Ishikawa (cell line): Measurements from ENCODE around the gene CD3E.

Experiments used
- CEBPB ChIP-seq: IDR thresholded peaks from 2 replicates; pipeline ENCODE4 v1.6.1; 2012
- CREB1 ChIP-seq: IDR thresholded peaks from 2 replicates; pipeline ENCODE4 v1.6.1; 2012; ENCODE audit warnings: low read depth
- EGR1 ChIP-seq: IDR thresholded peaks from 2 replicates; pipeline ENCODE4 v1.6.1; 2012
- EP300 ChIP-seq: IDR thresholded peaks from 2 replicates; pipeline ENCODE4 v1.6.1; 2012; ENCODE audit warnings: borderline replicate concordance
- FOXM1 ChIP-seq: IDR thresholded peaks from 2 replicates; pipeline ENCODE4 v1.6.1; 2012; ENCODE audit warnings: low read depth, borderline replicate concordance
- NFIC ChIP-seq: IDR thresholded peaks from 2 replicates; pipeline ENCODE4 v1.6.1; 2012
- RAD21 ChIP-seq: IDR thresholded peaks from 2 replicates; pipeline ENCODE4 v1.6.1; 2012; ENCODE audit warnings: low read depth
- REST ChIP-seq: IDR thresholded peaks from 2 replicates; pipeline ENCODE4 v1.6.1; 2012; ENCODE audit warnings: low read depth, mild to moderate bottlenecking
- TAF1 ChIP-seq: IDR thresholded peaks from 2 replicates; pipeline ENCODE4 v1.6.1; 2012; ENCODE audit warnings: low read depth, mild to moderate bottlenecking
- TCF12 ChIP-seq: IDR thresholded peaks from 2 replicates; pipeline ENCODE4 v1.6.1; 2012; ENCODE audit warnings: low read depth
- TEAD4 ChIP-seq: IDR thresholded peaks from 2 replicates; pipeline ENCODE4 v1.6.1; 2012
- YY1 ChIP-seq: IDR thresholded peaks from 2 replicates; pipeline ENCODE4 v1.6.1; 2012; ENCODE audit warnings: low read depth
- ZBTB7A ChIP-seq: IDR thresholded peaks from 2 replicates; pipeline ENCODE4 v1.6.1; 2012; ENCODE audit warnings: low read depth
- TF ChIP-seq, protein P1 (sequence below): IDR thresholded peaks from 2 replicates; pipeline ENCODE4 v1.6.1; 2012
- TF ChIP-seq, protein P2 (sequence below): IDR thresholded peaks from 2 replicates; pipeline ENCODE4 v1.6.1; 2012

Gene CD3E

GRCh38 chr11:118283756-118284350, 20.7 kb upstream of the CD3E start:
- TF ChIP-seq, protein P1, sequence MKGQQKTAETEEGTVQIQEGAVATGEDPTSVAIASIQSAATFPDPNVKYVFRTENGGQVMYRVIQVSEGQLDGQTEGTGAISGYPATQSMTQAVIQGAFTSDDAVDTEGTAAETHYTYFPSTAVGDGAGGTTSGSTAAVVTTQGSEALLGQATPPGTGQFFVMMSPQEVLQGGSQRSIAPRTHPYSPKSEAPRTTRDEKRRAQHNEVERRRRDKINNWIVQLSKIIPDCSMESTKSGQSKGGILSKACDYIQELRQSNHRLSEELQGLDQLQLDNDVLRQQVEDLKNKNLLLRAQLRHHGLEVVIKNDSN = no peak

- TF ChIP-seq NFIC = no peak
- TF ChIP-seq TEAD4 = no peak
- TF ChIP-seq ZBTB7A = no peak
- no peak for TF ChIP-seq CREB1
- no peak for TF ChIP-seq TAF1
- TF ChIP-seq, protein P1 = no peak
These were observed 18.0 kb upstream of the CD3E start for GRCh38 chr11:118286545-118286944.

- no peak for TF ChIP-seq NFIC
- TF ChIP-seq TEAD4 = peak; percentile 4; the same call in 1 of the 2 replicates
- TF ChIP-seq, protein P2, sequence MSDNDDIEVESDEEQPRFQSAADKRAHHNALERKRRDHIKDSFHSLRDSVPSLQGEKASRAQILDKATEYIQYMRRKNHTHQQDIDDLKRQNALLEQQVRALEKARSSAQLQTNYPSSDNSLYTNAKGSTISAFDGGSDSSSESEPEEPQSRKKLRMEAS = 0 out of 2 replicates have a peak, but pooled peaks have one; percentile 18
- TF ChIP-seq CEBPB = no peak
- TF ChIP-seq EGR1 = no peak
- no peak for TF ChIP-seq TCF12
These were observed 17.5 kb upstream of the CD3E start for GRCh38 chr11:118287006-118287405.

GRCh38 chr11:118289401-118289800, 15.1 kb upstream of the CD3E start:
- no peak for TF ChIP-seq REST
- TF ChIP-seq TAF1 = no peak
- TF ChIP-seq ZBTB7A = no peak
- TF ChIP-seq, protein P1 = no peak
- TF ChIP-seq CREB1 = no peak
- TF ChIP-seq EGR1 = no peak
- no peak for TF ChIP-seq CEBPB
- no peak for TF ChIP-seq NFIC
- no peak for TF ChIP-seq TCF12
- TF ChIP-seq EP300 = no peak
- TF ChIP-seq RAD21 = no peak
- no peak for TF ChIP-seq FOXM1
- TF ChIP-seq, protein P2 = no peak
- no peak for TF ChIP-seq TEAD4

- TF ChIP-seq, protein P2 = 0 out of 2 replicates have a peak, but pooled peaks have one; percentile 22
- no peak for TF ChIP-seq TAF1
- peak; percentile 89 for TF ChIP-seq RAD21
These were observed 13.6 kb upstream of the CD3E start for GRCh38 chr11:118290923-118291322.

DNA sequence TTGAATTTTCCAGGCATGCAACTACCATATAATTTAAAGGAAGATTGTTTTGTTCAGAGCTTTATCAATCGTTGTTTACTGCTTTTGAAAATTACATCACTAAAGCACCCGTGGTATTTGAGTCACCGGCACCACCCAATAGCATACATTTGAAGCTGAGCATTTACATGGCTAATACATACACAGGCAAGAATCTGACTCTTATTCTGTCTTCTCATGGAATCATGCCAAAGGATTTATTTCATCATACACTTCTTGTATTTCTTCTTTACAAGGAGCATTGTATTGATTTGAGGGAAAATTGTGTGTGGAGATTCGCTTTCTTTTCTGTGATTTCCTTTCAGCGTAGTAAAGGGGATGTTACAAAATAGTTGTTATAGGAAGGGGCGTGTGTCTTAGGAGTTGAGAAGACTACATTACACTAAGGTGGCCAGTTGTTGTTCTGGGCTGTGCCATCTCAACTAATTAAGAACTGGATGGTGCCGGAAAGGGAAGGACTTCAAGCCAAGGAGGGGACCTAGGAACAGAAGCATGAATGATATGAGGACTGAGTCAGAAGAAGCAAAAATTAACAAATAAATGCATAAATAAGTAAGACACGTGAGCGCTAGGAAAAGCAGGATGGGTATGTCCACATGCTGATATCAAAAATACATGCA, 12.9 kb upstream of the CD3E start:
- TF ChIP-seq FOXM1 (no peak), YY1 (no peak), CEBPB (no peak), TCF12 (no peak), EGR1 (no peak), TEAD4 (no peak), TAF1 (no peak), ZBTB7A (no peak), EP300 (no peak), CREB1 (no peak), REST (no peak), RAD21 (no peak), NFIC (no peak)
- TF ChIP-seq, protein P2 = no peak
- TF ChIP-seq, protein P1 = no peak
